NOMO-1 treated with dmso at 0.1 percent for 144 hours (cell line): ENCODE results near the gene ALPL.
A peak's percentile ranks its signal among the peaks of the same experiment; 100 is the strongest.

ENCODE experiments used
- DNase-seq: peaks from one replicate; lab custom pipeline; 2025; ENCODE audit not compliant: unreplicated experiment; lab: John Stamatoyannopoulos, UW

ALPL gene

DNA sequence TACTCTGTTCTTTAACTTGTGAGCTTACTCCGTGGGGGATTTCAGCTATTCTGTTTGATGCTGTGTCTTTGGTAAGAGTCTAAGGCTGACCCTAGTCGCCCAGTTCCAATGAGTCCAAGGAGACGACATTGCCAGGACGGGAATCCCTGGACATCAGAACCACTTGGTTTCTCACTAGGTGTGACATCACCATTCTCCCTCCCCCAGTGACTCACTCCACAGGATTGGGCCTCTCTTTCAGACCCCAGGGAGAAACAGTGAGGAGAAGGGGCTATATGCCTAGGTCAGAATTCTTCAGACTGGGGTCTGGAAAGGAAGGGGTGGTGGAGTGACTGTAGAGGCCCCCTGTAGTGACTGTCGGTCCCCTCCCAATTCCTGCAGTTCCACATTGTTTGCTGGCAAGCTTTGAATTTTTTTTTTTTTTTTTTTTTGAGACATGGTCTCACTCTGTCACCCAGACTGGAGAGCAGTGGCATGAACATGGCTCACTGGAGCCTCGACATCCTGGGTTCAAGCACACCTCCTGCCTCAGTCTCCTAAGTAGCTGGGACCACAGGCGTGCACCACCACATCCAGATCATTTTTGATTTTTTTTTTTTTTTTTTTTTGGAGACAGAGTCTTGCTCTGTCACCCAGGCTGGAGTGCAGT is 21.3 kb downstream of the ALPL start:
- no peak for DNase-seq

DNA sequence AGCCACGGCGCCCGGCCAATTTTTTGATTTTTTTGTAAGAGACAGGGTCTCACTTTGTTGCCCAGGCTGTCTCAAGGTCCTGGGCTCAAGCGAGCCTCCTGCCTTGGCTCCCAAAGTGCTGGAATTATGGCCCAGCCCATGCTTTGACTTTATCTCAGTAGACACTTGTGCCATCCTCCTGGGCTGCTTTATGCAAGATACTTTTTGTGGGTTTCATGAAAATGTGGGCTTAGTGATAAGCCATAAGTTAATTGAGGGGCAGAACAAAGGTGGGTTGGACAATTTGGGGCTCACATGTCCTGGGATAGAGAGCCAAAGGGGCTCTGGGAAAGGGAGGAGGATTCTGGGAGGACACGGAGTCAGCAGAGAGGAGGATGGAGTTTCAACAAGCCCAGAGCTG is 22.0 kb downstream of the ALPL start:
- DNase-seq, result no peak

DNA sequence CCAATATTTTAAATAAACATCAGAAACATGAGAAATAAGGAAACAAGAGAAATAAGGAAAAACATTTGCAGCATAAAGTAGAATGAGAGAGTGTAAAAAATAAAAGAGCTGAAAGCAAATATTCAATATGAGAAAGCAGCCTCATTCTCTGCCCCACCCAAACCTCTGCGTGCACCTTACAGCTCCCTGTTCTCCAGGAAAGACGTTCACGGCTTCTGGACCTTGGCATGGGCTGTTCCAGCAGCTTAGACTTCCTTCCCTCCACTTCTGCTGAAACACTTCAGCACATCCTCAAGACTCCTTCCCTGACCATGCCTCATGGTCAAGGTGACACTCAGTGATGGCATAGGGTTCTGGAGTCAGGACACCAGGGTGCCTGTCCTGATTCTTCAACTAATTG is 23.3 kb downstream of the ALPL start:
- no peak for DNase-seq

DNA sequence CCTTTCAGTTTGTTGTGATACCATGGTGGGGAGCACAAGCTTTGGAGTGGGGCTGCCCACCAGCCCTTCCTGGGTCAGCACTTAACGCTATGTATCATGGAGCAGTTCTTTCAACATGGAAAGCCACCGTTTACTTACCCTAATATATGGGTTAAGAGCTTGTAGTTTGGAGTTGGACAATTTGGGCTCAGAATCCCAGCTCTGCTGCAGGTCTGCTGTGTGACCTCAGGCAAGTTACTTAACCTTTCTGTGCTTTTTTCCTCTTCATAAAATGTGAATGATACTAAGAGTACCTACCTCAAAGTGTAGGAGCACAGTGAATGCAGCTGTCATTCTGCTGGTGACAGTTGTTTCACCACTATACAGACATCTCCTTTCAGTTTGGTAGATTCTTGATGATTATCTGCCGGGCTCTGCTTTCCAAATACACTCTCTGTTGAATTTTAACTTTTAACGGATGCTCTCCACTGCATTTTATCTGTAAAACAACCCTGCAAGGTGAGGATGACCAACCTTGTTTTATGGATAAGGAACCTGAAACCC is 23.8 kb downstream of the ALPL start:
- no peak for DNase-seq

DNA sequence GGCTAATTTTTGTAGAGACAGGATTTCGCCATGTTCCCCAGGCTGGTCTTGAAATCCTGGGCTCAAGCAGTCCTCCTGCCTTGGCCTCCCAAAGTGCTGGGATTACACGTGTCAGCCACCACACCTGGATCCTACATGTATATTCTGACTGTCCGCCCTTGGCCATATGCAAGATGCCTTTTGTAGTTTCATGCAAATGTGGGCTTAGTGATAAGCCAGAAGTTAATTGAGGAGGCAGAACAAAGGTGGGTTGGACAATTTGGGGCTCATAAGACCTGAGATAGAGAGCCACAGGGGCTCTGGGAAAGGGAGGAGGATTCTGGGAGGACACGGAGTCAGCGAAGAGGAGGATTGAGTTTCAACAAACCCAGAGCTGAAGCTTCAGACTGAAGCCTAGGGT is 24.9 kb downstream of the ALPL start:
- no peak for DNase-seq

DNA sequence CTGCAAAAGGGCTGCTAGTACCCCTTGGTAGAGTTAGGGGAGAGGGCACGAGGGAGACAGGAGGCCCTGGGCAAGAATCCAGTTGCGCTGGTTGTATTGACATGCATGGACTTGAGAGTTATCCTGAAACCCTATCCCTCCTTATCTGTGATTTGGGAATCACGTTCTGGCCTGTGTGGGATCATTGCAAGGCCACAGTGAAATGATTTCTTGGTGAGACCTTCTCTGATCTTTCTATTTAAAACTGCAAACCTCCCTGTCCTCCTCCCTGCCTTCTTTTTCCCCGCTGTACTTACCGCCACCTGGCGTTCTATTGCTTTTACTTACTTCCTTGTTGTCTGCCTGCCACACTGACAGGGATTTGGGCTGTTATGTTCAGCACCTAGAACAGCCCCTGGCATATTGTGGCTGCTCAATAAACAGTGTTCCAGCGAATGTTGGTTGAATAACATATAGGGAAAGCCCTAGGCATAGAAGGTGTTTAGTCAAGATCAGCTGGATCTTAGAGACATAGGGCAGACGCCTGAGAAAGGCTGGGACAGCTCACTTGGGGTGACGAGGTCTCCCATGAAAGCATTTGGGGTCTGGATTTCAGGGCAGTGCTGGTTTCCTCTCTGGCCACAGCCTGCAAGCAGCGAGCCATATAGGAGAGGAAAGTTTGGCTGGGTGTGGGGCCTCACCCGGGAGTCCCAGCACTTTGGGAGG is 25.6 kb downstream of the ALPL start:
- peak; percentile 49 for DNase-seq

DNA sequence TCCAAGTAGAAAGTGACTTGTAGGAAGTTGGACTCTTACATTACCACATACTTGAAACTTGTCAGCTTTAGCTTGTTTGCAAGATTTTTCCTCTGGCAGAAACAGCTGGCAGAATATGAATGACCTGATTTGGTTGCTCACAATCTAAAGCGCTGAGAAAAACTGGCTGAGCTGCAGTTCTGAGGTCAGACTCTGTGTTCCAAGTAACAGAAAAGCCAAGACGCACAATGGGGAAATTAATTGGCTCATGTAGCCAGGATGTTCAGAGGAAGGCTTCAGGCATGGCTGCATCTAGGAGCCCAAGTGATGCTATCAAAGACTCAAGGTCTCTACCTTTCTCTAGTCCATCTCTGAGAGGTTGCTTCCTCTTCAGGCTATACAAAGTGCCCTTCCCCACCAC is 27.0 kb downstream of the ALPL start:
- no peak for DNase-seq

DNA sequence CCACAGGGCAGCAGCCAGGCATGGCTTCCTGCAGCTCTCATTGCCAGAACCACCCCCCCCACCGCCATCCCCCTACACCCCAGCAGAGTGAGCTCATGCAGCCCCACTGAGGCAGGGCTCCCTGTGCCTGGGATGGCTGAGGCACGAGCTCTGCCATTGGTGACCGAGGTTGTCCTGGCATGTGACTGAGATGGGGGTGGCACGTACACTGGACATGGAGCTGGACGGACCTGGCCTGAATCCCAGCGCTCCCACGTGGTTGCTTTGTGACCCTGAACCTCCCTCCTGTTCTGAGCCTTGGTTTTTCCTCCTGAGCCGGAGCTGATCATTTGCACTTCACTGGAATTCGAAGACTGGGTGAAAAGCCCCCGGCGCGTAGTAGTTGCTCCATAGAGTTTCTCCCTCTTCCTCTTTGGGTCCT is 28.3 kb downstream of the ALPL start:
- no peak for DNase-seq

DNA sequence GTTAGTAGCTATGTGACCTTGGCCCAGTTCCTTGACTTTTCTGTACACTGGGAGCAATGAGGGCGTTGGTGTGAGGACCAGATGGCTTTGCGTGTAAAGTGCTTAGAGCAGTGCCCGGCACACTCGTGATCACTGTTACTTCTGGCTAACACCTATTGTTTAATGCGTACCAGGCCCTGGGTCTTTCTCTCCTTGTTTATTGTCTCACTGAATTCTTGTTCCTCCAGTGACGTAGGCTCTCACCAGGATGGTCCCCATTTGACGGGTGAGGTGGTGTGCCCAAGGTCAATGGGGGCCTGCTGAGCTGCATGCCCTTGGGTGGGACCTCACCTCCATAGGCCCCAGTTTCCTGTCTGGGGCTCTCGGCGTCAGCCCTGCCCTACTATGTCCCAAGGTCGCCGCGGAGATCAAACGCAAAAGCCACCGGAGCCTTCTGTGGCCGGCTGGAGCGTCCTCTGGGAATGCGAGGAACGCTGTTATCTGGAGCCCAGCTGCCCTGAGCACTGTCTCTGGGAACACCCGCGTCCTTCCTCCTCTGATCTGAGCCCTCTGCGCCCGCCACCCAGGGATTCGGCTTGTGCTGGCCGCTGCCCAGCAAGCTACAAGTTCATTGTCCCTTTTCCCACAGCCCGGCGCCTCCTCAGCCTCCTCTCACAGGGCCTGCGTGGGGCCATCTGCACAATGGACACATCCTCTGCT is 28.9 kb downstream of the ALPL start:
- DNase-seq, result no peak

DNA sequence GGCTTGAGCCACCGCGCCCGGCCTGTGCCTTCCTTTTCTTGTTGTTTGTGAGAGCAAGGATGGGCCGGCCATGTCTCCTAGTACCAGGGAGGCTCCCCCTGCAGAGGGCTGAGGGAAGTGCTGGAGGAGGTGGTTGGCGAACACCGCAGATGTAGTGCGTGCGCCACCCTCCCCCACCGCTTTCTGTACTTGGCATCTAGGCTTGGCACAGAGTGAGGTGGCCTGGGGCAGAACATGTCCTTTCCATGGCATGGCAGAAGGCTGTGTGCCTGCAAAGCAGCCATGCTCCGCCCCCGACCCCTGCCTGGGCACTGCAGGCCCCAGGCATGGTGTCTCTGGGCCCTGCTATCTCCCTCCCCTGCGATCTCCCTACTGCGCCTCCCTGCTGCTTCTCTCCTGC is 30.7 kb downstream of the ALPL start:
- DNase-seq, result no peak

DNA sequence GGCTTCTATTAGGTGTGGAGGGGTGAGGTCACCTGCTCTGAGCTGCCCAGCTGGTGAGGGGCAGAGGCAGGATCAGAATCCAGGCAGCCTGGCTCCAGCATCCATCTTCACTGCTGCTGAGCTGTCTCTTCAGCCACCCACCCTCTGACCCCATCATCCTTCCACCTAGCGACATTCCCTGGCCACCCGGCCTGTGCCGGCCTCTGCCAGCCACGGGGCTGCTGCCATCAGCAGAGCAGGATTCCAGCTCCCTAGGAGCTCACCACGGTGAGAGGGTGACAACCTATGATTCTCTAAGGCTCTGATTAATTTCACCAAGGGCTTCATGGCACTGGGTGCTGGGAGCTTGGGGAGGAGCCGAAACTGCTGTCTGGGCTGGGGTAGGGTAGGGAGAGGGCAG is 32.1 kb downstream of the ALPL start:
- DNase-seq, result no peak

DNA sequence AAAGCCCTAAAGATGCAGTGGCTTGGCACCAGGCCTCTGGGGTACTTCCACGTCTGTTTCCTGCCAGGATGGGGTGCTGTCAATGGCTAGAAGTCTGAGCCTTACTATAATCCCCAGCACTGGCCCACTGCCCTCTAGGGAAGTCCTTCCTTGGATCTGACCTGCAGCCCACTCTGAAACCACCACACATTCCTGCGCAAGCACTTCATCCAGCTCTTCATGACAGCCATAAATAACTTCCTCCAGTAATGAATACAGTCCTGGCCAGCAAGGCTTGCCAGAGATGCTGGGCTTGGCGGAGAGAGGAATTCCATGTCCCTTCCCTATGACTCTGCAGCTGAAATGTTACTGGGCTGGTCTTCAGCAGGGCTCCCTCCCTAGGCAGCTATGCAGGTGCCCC is 32.6 kb downstream of the ALPL start:
- DNase-seq, result no peak

DNA sequence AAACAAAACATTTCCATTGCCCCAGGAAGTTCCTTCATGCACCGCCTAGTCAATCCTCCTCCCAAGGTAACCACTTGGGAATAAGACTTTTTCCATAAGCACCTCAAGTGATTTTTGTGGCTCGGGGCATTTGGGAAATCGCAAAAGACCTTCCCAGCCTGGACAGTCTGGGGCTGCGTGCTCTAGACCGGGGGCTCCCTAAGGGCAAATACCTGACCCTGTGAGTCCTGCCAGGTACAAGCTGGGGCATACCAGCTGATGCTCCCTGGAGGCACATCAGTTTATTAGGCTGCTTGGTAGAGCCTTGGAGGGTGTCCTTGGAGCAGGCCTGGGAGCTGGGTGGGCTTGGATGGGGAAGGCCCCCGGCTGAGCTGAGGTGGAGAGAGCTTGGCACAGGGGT is 34.4 kb downstream of the ALPL start:
- no peak for DNase-seq

DNA sequence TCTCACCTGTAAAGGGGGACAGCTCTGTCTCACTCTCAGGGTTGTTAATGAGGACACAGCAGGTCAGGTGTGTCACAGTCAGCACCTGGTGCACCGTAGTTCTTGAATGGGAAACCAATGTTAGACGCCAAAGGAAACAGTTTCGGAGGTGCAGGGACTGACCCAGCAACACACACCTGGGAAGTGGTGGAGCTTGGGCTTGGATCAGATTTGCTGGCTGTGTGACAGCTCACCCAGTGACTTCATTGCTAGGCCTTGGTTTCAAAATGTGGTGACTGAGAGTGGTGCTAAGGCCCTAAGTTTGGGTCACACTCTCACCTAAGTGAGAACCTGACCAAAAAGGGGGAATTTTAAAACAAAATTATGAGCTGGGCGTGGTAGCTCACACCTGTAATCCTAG is 34.9 kb downstream of the ALPL start:
- no peak for DNase-seq

DNA sequence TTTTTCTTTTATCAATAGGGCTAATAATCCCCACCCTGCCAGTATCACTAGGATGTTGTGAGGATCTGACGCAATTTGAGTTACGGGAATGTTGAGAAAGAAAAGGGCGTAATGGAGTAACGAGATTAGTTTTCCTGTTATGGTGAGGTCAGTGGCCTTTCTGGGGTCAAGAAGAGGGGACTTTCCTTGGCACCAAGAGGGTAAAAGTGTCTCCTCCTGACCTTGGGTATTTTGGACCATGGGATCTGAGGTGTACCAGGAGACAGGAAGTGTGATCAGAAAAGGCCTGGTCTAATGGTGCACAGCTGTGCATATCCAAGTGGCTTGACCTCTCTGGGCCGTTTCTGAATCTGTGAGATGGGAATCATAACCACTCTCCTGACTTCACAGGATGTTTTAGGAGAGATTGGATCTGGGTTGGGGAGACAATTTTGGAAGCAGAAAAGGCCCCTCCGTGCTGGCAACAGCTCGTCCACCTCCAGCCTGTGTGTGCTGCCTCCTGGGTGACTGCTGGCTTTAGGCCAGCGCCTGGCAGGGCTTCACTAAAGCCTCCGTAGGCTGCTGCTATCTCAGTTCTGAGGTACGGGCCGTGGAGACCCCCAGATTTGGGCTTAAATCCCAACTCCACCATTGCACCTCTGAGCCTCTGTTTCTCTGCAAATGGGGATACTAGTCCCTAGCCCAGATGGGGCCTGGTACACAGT is 37.1 kb downstream of the ALPL start:
- DNase-seq, result no peak

DNA sequence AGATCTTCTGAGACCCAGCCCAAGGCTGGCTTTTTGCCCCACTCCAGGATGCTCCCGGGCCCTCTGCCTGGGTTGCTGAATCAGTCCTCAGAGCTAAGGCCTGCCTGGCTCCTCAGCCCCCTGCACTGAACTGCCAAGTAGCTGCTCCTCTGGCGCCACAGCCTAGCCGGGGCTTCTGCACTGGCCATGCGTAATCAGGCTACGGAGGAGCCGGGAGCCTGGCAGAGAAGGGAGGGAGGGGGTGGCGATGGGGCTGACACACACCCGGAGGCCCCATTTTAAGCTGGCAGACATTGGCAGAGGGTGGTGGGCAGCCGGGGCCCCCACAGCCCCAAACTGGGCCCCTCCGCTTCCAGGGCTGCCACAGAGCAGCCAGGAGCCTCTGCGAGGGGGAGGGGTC is 38.7 kb downstream of the ALPL start:
- DNase-seq, result no peak

DNA sequence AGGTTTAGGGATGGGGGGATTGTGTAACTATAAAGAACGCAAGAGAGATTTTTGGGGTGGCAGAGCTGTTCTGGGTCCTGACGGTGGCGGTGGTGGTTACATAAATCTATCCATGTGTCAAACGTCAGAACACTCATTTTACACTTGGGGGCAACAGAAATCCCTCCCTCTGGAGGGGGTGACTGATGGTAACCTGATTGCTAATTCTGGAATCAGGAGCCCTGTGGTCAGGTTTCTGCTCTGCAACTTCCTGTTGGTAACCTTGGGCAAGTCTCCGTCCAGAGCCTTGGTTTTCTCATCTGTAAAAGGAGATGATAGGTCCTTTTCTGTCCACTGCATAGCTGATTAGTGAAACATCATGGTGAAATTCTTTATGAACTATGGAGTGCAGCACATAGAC is 40.9 kb downstream of the ALPL start:
- DNase-seq, result no peak

DNA sequence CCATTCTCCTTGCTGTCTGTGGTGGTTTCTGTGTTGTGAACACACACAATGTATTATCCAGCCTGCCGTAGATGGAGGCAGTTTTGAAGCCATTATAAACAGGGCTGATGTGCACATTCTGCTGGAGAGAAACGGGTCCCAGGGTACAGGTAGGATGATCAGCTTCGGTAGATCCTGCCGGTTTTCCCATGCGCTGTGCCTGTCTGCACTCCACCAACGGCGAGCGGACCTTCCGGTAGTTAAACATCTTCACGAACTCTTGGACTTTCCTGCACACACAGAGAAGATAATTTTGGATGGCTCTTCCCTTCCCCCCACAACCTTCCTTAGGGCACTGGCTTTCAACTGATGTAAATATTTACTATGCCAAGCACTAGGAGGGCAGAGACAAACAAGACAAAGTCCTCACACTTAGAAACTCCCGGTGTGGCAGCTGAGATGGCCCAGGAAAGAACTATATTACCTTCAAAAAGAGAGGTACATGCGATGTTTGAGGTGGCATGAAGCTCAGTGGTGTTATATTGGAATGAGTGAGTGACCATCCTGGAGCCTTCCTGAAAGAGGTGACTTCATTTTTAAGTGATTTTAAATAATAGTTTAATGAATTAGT is 41.7 kb downstream of the ALPL start:
- no peak for DNase-seq

DNA sequence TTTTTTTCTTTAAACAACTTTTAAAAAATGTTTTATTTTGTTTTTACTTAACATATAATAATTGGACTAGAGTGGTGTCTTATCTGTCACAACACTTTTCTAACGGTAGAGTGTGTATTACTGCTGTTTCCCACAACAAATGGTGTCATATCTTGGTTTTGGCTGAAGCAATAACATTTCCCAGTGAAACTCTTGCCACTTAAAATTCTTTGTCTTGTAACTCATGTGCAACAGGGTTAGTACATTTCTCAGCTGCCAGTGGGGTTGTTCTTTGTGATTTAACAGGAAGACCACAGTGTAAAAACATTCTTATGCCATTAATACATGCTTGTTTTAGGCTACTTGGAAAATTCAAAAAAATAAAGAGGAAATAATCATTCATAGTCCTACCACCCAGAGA is 43.5 kb downstream of the ALPL start:
- DNase-seq, result no peak

DNA sequence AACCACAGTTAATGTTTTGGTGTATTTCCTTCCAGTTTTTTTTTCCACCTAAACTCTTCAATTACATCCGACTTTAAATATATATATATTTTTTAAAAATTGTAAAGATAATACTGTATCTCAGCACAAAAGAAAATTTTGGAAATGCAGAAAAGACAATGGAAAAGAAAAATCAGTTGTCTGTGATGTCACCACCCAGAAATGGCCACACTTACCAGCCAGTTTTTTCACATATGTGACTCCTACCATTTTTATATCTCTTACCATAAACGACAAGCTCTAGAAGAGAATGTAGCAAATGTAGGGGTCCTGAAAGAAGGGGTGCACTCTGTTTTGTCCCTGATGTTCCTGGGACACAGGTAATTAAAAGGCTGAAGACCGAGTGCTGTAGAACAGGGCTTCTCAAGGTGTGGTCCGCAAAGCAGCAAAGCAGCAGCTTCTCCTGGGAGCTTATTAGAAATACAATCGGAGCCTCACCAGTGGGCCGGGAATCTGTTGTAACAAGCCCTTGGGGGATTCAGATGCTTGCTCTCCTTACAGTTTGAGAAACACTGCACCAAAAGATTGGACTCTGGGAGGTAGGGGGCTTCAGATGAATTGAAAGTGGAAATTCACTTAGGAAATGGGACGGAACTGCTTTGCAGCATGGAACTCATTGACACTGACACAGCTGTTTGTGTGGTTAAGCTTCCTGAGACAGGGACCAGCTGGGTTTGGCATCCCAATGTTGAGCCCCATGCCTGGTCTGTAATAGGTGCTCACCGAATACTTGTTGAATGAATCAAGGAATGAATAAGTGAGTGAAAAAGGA is 44.1 kb downstream of the ALPL start:
- DNase-seq, result no peak
